ENCODE measurements around the gene NTRK3. TPM values are rescaled to one million over a fixed set of nuclear protein-coding genes. Genes with fewer than 3 reads are reported as not detected.

Gene NTRK3
- total RNA-seq, 5 donors from 2014 or later (not counting 1 experiment from before 2014, with no cell fraction given), result not detected

DNA sequence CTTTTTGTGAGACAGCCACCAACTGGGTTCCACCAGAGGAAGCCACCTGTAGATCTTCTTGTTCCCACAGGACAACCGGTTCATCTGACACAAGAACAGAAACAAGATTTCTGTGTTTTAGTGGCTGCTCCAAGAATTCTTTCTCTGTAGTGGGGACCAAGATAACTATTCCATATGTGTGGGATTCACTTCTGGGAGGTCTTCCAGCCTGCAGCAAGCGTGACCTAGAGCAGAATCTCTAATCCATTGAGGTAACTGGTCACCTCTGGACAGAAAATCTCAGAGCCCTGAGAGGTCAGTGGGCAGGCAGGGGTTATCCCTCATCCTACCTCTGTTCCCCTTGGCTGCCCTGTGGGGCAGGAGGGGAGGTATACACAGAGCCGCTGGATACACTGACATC lies 311.3 kb downstream of the NTRK3 start:
- H3K27ac Mint-ChIP-seq, result no peak overlapping the region
- no peaks in the 10 kb centered on the region for H3K9me3 Mint-ChIP-seq
- Histone ChIP-seq H3K4me3 (ENCODE audit: control insufficient read depth in 1 of 2, extremely low read depth in 1 of 2, low read length in 1 of 2) (no peak overlapping the region), H3K4me1 (ENCODE audit: control insufficient read depth in 1 of 2, extremely low read depth in 1 of 2, insufficient read depth in 2 of 2, low read length in 2 of 2) (no peaks in the 10 kb centered on the region), H3K27me3 (replicated peaks in 1 of 2; ENCODE audit: control insufficient read depth in 2 of 2, extremely low read depth in 1 of 2, insufficient read depth in 2 of 2, low read length in 1 of 2) (peaks cover 0 to 8% of the 10 kb centered on the region in 2 experiments), H3K9me3 (no peaks in the 10 kb centered on the region), H3K36me3 (ENCODE audit: control insufficient read depth in 2 of 2, extremely low read depth in 1 of 2, insufficient read depth in 1 of 2, low read length in 1 of 2) (no peaks in the 10 kb centered on the region), H3K27ac (ENCODE audit: low read length) (no peak overlapping the region)
- WGBS (ENCODE audit: insufficient coverage), result 100% methylated on average over 1 of the region's 3 CpGs
- no peak overlapping the region for H3K4me3 Mint-ChIP-seq
- no peaks in the 10 kb centered on the region for H3K36me3 Mint-ChIP-seq
- POLR2A ChIA-PET, result no interaction called here
- DNase-seq (no peak), ATAC-seq (replicated peaks in 1 of 4) (no peak)
- no peaks in the 10 kb centered on the region for H3K27me3 Mint-ChIP-seq
- H3K4me1 Mint-ChIP-seq, result no peaks in the 10 kb centered on the region
- CTCF ChIA-PET, result no interaction called here

DNA sequence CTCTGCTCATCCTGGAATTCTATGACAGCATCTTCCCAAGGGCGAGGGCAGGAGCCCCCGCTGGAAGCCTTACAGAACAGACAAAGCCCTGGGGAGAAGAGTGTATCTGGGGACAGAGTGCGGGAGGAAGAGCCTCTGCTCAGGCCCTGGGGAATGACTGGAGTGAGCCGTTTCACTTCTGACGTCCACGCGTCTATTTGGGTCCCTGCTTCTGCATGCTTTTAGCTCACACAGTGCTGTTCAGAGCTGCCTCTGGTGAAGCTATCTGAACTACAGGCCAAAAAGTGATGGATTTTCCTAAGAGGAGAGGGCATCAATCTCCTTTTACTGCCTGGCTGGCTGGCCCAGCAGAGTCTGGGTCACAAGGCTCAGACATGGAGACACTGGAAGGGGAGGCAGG lies 311.8 kb downstream of the NTRK3 start:
- Histone ChIP-seq H3K4me1 (ENCODE audit: control insufficient read depth in 1 of 2, extremely low read depth in 1 of 2, insufficient read depth in 2 of 2, low read length in 2 of 2) (no peaks in the 10 kb centered on the region), H3K4me3 (ENCODE audit: control insufficient read depth in 1 of 2, extremely low read depth in 1 of 2, low read length in 1 of 2) (no peak overlapping the region), H3K36me3 (ENCODE audit: control insufficient read depth in 2 of 2, extremely low read depth in 1 of 2, insufficient read depth in 1 of 2, low read length in 1 of 2) (no peaks in the 10 kb centered on the region), H3K9me3 (no peaks in the 10 kb centered on the region), H3K27ac (ENCODE audit: low read length) (no peak overlapping the region), H3K27me3 (replicated peaks in 1 of 2; ENCODE audit: control insufficient read depth in 2 of 2, extremely low read depth in 1 of 2, insufficient read depth in 2 of 2, low read length in 1 of 2) (peaks cover 0 to 8% of the 10 kb centered on the region in 2 experiments)
- ChIA-PET CTCF (no interaction called here), POLR2A (no interaction called here)
- WGBS (ENCODE audit: insufficient coverage), result 100% methylated on average over 1 of the region's 7 CpGs
- no peaks in the 10 kb centered on the region for H3K36me3 Mint-ChIP-seq
- no peak for ATAC-seq (replicated peaks in 1 of 4)
- no peak overlapping the region for H3K4me3 Mint-ChIP-seq
- H3K27ac Mint-ChIP-seq, result no peak overlapping the region
- H3K4me1 Mint-ChIP-seq, result no peaks in the 10 kb centered on the region
- no peaks in the 10 kb centered on the region for H3K9me3 Mint-ChIP-seq
- no peaks in the 10 kb centered on the region for H3K27me3 Mint-ChIP-seq
- DNase-seq, result no peak

DNA sequence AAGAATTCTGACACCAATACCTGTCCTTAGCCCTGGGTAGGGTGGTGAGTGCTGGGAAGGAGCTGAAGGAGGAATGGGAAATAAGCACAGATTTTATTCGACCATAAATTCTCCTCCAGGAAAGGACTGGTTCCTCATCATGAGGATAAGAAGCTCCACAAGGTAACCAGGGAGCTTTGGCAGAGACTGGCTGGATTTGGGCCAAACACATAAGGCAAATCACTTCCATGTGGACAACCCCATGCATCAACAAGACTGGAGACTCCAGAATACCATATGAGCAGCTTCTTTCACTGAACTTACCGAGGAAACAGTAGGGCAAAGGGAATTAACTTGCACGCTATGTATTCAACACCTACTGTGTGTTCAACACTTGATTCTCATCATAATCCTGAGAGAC lies 312.5 kb downstream of the NTRK3 start:
- Mint-ChIP-seq H3K4me1 (no peaks in the 10 kb centered on the region), H3K4me3 (no peak overlapping the region), H3K36me3 (no peaks in the 10 kb centered on the region), H3K9me3 (no peaks in the 10 kb centered on the region), H3K27me3 (no peaks in the 10 kb centered on the region), H3K27ac (no peak overlapping the region)
- H3K36me3 ChIP-seq (ENCODE audit: control insufficient read depth in 2 of 2, extremely low read depth in 1 of 2, insufficient read depth in 1 of 2, low read length in 1 of 2), result no peaks in the 10 kb centered on the region
- no peaks in the 10 kb centered on the region for H3K4me1 ChIP-seq (ENCODE audit: control insufficient read depth in 1 of 2, extremely low read depth in 1 of 2, insufficient read depth in 2 of 2, low read length in 2 of 2)
- 86% methylated on average over 1 of the region's 3 CpGs for WGBS (ENCODE audit: insufficient coverage)
- H3K27ac ChIP-seq (ENCODE audit: low read length), result no peak overlapping the region
- ChIA-PET POLR2A (no interaction called here), CTCF (no interaction called here)
- DNase-seq (no peak), ATAC-seq (replicated peaks in 1 of 4) (no peak)
- peaks cover 0 to 8% of the 10 kb centered on the region in 2 experiments for H3K27me3 ChIP-seq (replicated peaks in 1 of 2; ENCODE audit: control insufficient read depth in 2 of 2, extremely low read depth in 1 of 2, insufficient read depth in 2 of 2, low read length in 1 of 2)
- H3K4me3 ChIP-seq (ENCODE audit: control insufficient read depth in 1 of 2, extremely low read depth in 1 of 2, low read length in 1 of 2), result no peak overlapping the region
- H3K9me3 ChIP-seq, result no peaks in the 10 kb centered on the region

DNA sequence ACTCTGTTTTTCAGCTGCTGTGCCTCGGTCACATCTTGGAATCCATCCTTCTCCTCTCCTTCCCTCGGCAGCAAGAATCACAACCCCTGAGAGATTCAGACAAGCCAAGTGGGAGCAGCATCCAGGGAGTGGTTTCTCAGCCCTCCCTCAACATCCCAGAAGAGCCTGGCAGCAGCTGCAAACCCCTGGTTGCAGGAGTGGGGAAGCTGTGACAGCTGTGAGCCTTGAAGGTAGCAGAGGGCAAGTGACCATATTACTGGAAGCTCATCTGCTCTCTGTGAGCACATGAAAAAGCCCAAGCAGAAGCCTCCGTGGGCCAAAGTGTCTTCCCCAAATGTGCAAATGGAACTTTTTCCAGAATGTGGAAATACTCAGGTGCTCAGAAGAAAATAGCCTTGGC lies 312.9 kb downstream of the NTRK3 start:
- Mint-ChIP-seq H3K27me3 (no peaks in the 10 kb centered on the region), H3K27ac (no peak overlapping the region), H3K9me3 (no peaks in the 10 kb centered on the region), H3K4me3 (no peak overlapping the region), H3K4me1 (no peaks in the 10 kb centered on the region), H3K36me3 (no peaks in the 10 kb centered on the region)
- no peaks in the 10 kb centered on the region for H3K4me1 ChIP-seq (ENCODE audit: control insufficient read depth in 1 of 2, extremely low read depth in 1 of 2, insufficient read depth in 2 of 2, low read length in 2 of 2)
- ATAC-seq (replicated peaks in 1 of 4) (no peak), DNase-seq (no peak)
- H3K36me3 ChIP-seq (ENCODE audit: control insufficient read depth in 2 of 2, extremely low read depth in 1 of 2, insufficient read depth in 1 of 2, low read length in 1 of 2), result no peaks in the 10 kb centered on the region
- no peaks in the 10 kb centered on the region for H3K9me3 ChIP-seq
- ChIA-PET POLR2A (no interaction called here), CTCF (no interaction called here)
- H3K4me3 ChIP-seq (ENCODE audit: control insufficient read depth in 1 of 2, extremely low read depth in 1 of 2, low read length in 1 of 2), result no peak overlapping the region
- no peak overlapping the region for H3K27ac ChIP-seq (ENCODE audit: low read length)
- WGBS (ENCODE audit: insufficient coverage), result 63% methylated on average over 1 of the region's 3 CpGs
- H3K27me3 ChIP-seq (replicated peaks in 1 of 2; ENCODE audit: control insufficient read depth in 2 of 2, extremely low read depth in 1 of 2, insufficient read depth in 2 of 2, low read length in 1 of 2), result peaks cover 0 to 8% of the 10 kb centered on the region in 2 experiments

DNA sequence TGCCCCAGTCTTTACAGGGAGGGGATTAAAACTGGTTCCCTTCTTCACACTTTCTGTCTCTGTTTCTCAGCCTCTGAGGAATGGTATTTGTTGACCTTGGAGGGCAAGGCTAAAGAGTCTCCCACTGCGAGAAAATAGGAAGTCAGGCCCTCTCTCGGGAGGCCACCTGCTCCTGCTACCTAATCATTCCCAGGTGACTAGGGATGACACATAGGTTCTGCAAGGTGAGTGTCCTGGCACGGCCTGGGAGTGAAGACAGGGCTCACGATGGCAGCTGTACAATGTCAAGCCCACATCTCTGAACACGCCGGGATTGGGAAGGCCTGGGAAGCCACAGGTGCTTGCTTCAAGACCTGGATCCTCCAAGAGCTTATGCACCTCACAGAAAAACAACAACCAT lies 314.2 kb downstream of the NTRK3 start:
- Mint-ChIP-seq H3K4me3 (no peak overlapping the region), H3K27me3 (peaks cover 4 to 6% of the 10 kb centered on the region in 2 donors), H3K36me3 (no peaks in the 10 kb centered on the region), H3K27ac (no peak overlapping the region), H3K9me3 (no peaks in the 10 kb centered on the region), H3K4me1 (no peaks in the 10 kb centered on the region)
- Histone ChIP-seq H3K27ac (ENCODE audit: low read length) (no peak overlapping the region), H3K27me3 (replicated peaks in 1 of 2; ENCODE audit: control insufficient read depth in 2 of 2, extremely low read depth in 1 of 2, insufficient read depth in 2 of 2, low read length in 1 of 2) (peaks cover 0 to 5% of the 10 kb centered on the region in 2 experiments), H3K36me3 (ENCODE audit: control insufficient read depth in 2 of 2, extremely low read depth in 1 of 2, insufficient read depth in 1 of 2, low read length in 1 of 2) (no peaks in the 10 kb centered on the region), H3K4me1 (ENCODE audit: control insufficient read depth in 1 of 2, extremely low read depth in 1 of 2, insufficient read depth in 2 of 2, low read length in 2 of 2) (no peaks in the 10 kb centered on the region), H3K9me3 (no peaks in the 10 kb centered on the region), H3K4me3 (ENCODE audit: control insufficient read depth in 1 of 2, extremely low read depth in 1 of 2, low read length in 1 of 2) (no peak overlapping the region)
- CTCF ChIA-PET, result no interaction called here
- ATAC-seq (replicated peaks in 1 of 4) (no peak), DNase-seq (no peak)
- POLR2A ChIA-PET, result no interaction called here
- 67% methylated on average over 4 of the region's 6 CpGs for WGBS (ENCODE audit: insufficient coverage)

DNA sequence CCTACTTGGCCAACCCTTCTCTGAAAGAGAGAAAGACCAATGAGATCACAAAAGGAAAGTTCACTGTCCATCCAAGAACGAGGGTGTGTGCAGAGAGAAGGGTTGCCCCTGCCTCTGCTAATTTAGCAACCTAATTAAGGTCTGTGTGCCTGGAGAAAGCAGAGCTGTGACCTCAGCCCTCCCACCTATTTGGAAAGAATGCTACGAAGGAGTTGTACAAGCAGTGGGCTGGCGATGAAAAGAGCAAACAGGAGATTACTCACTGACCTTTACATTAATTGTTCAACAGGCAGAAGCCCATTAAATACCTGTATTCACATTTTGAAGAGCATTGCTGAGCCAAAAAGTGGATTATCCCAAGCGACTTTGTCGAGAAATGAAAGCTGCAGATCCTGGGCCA lies 314.9 kb downstream of the NTRK3 start:
- 70% methylated on average over 2 of the region's 5 CpGs for WGBS (ENCODE audit: insufficient coverage)
- DNase-seq (no peak), ATAC-seq (replicated peaks in 1 of 4) (no peak)
- no peaks in the 10 kb centered on the region for H3K9me3 ChIP-seq
- Mint-ChIP-seq H3K27me3 (peaks cover 8 to 12% of the 10 kb centered on the region in 2 donors), H3K27ac (no peak overlapping the region), H3K36me3 (no peaks in the 10 kb centered on the region), H3K4me3 (no peak overlapping the region), H3K9me3 (no peaks in the 10 kb centered on the region), H3K4me1 (no peaks in the 10 kb centered on the region)
- ChIA-PET CTCF (no interaction called here), POLR2A (no interaction called here)
- no peak overlapping the region for H3K27ac ChIP-seq (ENCODE audit: low read length)
- H3K4me1 ChIP-seq (ENCODE audit: control insufficient read depth in 1 of 2, extremely low read depth in 1 of 2, insufficient read depth in 2 of 2, low read length in 2 of 2), result no peaks in the 10 kb centered on the region
- no peaks in the 10 kb centered on the region for H3K36me3 ChIP-seq (ENCODE audit: control insufficient read depth in 2 of 2, extremely low read depth in 1 of 2, insufficient read depth in 1 of 2, low read length in 1 of 2)
- peaks cover 0 to 5% of the 10 kb centered on the region in 2 experiments for H3K27me3 ChIP-seq (replicated peaks in 1 of 2; ENCODE audit: control insufficient read depth in 2 of 2, extremely low read depth in 1 of 2, insufficient read depth in 2 of 2, low read length in 1 of 2)
- no peak overlapping the region for H3K4me3 ChIP-seq (ENCODE audit: control insufficient read depth in 1 of 2, extremely low read depth in 1 of 2, low read length in 1 of 2)

- DNase-seq (no peak), ATAC-seq (replicated peaks in 1 of 4) (no peak)
- no peak overlapping the region for H3K4me3 Mint-ChIP-seq
- H3K9me3 ChIP-seq, result no peaks in the 10 kb centered on the region
- H3K27me3 ChIP-seq (replicated peaks in 1 of 2; ENCODE audit: control insufficient read depth in 2 of 2, extremely low read depth in 1 of 2, insufficient read depth in 2 of 2, low read length in 1 of 2), result peaks cover 0 to 5% of the 10 kb centered on the region in 2 experiments
- no peak overlapping the region for H3K4me3 ChIP-seq (ENCODE audit: control insufficient read depth in 1 of 2, extremely low read depth in 1 of 2, low read length in 1 of 2)
- ChIA-PET POLR2A (no interaction called here), CTCF (no interaction called here)
- WGBS (ENCODE audit: insufficient coverage), result no CpG with 5 or more reads among the region's 2 CpGs
- no peaks in the 10 kb centered on the region for H3K9me3 Mint-ChIP-seq
- no peak overlapping the region for H3K27ac Mint-ChIP-seq
- no peaks in the 10 kb centered on the region for H3K36me3 Mint-ChIP-seq
- H3K27me3 Mint-ChIP-seq, result peaks cover 12 to 13% of the 10 kb centered on the region in 2 donors
- H3K27ac ChIP-seq (ENCODE audit: low read length), result no peak overlapping the region
- H3K4me1 ChIP-seq (ENCODE audit: control insufficient read depth in 1 of 2, extremely low read depth in 1 of 2, insufficient read depth in 2 of 2, low read length in 2 of 2), result no peaks in the 10 kb centered on the region
- H3K36me3 ChIP-seq (ENCODE audit: control insufficient read depth in 2 of 2, extremely low read depth in 1 of 2, insufficient read depth in 1 of 2, low read length in 1 of 2), result no peaks in the 10 kb centered on the region
- H3K4me1 Mint-ChIP-seq, result no peaks in the 10 kb centered on the region
Observed at GRCh38 chr15:87940768-87941167, 315.8 kb downstream of the NTRK3 start.
